GM18858 (cell line): ENCODE results near the gene EDC4.
"Not testable (repeated sequence)": the region's sequence is repeated elsewhere in the genome, so short reads cannot be mapped to it uniquely, and the experiment has no call there.

ENCODE experiments used
- ATAC-seq: cut with Tn5 transposase; IDR thresholded peaks from one replicate; pipeline ENCODE4 v1.9.1; 2021; ENCODE audit not compliant: unreplicated experiment

The EDC4 gene

DNA sequence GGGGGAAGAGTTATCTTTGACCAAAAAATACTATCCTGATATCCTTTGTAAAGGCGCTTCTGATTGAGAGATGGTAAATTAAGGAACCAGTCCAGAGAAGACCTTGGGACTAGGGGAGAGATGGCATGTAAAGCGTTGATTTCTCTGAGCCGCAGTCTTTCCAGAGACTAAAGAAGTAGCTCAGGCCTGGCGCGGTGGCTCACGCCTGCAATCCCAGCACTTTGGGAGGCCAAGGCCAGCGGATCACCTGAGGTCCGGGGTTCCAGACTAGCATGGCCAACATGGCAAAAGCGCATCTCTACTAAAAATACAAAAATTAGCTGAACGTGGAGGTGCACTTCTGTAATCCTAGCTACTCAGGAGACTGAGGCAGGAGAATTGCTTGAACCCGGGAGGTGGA, 24.7 kb upstream of the EDC4 start:
- no peak for ATAC-seq

DNA sequence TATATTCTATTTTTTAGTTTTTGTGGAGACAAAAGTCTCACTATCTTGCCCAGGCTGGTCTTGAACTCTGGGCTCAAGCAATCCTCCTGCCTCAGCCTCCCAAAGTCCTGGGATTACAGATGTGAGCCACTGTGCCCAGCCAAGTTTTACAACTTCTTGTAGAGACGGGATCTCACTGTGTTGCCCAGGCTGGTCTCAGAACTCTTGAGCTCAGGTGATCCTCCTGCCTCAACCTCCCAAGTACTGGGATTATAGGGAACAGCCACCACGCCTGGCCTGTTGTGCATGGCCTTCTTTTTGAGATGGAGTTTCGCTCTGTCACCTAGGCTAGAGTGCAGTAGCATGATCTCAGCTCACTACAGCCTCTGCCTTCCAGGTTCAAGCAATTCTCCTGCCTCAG, 19.2 kb upstream of the EDC4 start:
- ATAC-seq: no peak

DNA sequence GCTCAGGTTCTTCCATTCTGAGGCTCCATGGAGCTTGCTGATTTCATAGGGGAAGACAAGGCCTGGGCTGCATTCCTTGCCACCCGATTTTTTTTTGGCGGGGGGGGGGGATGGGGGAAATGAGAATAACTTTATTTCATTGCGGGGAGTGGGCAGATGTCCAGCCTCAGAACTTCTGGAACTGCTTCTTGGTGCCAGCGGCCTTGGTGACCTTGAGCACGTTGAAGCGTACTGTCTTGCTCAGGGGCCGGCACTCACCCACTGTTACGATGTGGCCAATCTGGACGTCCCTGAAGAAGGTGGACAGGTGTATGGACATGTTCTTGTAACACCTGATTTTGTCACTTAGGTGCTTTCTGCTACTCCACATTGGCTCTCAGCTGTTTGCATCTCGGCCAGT, 17.1 kb upstream of the EDC4 start:
- ATAC-seq: no peak

DNA sequence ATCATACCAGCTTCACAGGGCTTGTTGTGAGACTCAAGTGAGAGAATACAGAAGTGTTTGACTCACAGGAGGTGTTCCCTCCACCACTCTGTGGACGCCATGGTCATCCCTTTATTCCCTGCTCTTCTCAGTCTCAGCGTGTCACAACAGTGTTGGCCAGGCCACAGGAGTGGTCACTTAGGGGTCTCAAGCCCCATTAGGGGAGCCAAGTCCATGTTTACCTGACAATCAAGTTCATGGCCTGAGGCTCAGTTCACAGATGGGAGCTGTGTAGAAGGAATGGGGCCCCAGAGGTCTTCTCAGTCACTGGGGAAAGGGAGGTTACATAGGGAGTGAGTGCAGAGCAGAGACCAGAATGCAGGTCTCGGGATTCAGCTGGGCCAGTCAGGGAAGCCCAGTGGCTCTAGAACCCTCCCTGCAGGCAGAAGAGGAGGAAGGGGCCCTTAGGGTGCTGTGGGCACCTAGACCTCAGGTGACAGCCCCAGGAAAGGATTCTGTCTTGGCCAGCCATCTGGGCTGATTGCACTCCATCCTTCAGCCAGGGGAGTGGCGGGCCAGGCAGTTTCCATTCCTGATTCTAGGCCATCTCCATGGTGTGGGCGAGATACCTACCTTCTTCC, 15.8 kb upstream of the EDC4 start:
- ATAC-seq: no peak

- ATAC-seq: no peak
These were observed 15.2 kb upstream of the EDC4 start for GRCh38 chr16:67857547-67858233.

DNA sequence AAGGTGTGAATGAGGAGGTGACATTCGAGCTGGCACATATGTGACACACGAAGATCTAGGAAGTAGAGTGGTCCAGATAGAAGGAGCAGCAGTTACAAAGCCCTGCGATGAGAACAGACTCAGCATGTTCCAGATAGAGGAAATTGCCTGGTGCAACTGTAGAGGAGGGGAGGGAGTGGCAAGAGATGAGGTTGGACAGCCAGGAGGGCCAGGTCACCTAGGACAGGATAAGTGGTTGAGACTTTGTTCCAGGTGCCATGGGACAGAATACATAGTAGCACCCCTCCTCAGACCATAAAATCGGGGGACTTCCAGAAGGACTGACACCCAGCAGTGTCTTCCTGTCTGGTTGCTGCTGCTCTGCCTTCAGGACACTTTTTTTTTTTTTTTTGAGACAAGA, 14.4 kb upstream of the EDC4 start:
- no peak for ATAC-seq

DNA sequence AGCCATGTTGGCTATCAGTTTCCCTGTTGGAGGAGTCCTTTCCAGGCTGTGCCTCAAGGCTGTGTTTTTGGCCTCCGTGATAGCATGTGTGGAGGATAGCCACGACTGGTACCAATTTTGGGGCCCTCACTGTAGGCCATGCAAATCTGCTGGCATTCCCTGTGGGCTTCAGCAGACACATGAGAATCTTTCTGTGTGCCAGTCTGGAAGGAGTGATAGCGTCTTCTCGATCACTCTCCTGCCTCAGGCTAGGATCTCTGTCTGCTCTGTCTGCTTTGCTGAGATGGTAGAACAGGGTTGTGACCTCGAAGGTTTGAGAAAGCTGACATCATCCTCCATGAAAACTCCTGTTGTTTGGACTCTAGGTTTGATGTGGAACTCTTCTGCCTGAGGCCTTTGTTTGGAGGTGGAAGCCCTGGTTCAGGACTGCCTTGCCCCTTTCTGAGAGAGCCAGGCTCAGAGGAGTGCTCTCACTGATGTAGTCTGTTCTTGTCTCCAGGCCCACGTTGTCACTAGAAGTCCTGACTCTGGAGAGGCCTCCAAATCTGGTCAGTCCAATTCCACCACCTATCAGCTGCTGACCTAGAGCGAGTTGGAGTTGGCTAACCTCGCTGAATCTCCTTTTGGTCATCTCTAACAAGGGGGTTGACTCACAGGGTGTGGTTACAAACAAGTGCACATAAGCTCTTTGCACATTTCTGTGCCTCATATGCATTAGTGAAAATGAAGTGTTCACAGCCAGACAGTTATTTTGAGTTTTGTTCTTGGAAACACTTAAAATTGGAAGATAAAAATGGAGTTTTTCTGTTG, 12.1 kb upstream of the EDC4 start:
- ATAC-seq: no peak

DNA sequence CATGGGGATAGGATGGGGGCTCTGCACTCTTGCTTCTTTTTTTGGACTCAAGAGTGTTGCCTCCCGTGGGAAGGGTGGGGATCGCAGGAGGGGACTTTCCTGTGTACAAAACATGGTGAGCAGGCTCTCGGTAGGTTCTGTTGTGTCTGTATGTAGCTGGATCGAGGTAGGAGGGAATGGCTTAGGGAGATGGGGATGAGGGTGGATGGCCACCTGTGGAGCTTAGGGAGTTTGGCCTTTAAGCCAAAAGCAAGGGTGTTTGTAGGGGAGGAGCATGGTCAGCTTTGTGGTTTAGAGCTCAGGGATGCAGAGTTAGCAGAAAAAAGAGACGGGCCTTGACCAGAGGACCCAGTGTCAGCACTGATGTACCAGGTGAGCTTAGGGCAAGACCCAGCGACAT, 11.0 kb upstream of the EDC4 start:
- no peak for ATAC-seq

GRCh38 chr16:67862623-67863583, 9.9 kb upstream of the EDC4 start:
- no peak for ATAC-seq

DNA sequence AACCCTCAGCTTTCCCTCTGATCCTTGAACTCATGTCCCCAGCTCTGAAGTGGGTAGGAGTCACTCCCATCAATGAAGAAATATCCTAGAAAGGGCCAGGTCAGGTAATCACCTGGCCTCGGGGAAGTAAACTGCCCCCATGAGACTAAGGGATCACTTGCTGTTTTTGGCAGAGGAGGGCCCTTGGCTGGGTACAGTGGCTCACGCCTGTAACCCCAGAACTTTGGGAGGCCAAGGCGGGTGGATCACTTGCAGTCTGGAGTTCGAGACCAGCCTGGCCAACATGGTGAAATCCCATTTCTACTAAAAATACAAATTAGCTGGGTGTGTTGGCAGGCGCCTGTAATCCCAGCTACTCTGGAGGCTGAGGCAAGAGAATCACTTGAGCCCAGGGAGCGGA, 8.8 kb upstream of the EDC4 start:
- not testable (repeated sequence) for ATAC-seq

DNA sequence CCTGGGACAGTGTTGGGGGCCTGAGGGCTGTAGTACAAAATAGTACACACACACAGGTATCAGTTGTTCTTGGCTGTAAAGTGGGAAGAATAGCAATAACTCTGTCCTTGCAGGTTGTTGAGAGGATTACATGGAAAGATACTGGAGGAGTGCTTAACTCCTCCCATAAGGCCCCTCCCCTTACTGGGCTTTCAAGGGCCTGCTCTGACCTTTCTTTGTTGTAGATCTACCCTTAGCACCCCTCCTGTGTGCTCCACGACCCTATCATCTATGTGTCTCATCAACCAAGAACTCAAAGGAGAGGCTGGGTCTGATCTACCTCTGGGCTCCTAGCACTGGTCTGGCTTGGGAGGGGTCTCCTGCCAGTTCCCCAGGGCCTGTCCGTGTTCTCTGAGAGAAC, 8.3 kb upstream of the EDC4 start:
- ATAC-seq: no peak

GRCh38 chr16:67865318-67865717, 7.5 kb upstream of the EDC4 start:
- no peak for ATAC-seq

DNA sequence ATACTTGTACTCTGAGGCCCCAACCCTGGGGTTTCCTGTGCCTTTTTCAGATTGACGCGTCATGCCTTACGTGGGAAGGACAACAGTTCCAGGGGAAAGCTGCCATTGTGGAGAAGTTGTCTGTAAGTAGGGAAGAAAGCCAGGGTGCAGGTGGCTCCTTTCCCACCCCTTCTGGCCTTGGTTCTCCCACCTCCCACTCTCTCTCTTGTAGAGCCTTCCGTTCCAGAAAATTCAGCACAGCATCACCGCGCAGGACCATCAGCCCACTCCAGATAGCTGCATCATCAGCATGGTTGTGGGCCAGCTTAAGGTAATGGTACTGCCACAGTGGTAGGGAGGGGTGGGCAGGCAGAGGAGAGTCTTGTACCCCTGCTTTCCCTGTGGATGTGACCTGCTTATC, 4.6 kb upstream of the EDC4 start:
- ATAC-seq: no peak

DNA sequence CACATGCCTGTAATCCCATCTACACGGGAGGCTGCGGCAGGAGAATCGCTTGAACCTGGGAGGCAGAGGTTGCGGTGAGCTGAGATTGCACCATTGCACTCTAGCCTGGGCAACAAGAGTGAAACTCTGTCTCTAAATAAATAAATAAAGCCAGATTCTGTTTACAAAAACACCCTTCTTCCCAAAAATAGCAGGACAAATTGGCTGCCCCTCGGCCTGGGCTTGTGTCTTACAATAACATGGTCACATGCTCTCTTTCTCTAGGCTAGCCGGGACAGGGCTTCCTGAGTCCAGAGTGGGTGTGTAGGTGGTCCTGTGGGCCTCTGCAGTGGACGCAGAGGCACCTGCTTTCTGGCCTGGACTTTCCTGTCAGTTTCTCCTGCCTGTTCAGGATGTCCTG, 3.2 kb upstream of the EDC4 start:
- ATAC-seq: no peak

GRCh38 chr16:67871256-67871655, 1.6 kb upstream of the EDC4 start:
- ATAC-seq: no peak

GRCh38 chr16:67872131-67872630, 671 bp upstream of the EDC4 start:
- ATAC-seq: no peak

GRCh38 chr16:67873435-67874370, 851 bp downstream of the EDC4 start:
- no peak for ATAC-seq

GRCh38 chr16:67874372-67874771, 1.5 kb downstream of the EDC4 start:
- ATAC-seq: no peak

DNA sequence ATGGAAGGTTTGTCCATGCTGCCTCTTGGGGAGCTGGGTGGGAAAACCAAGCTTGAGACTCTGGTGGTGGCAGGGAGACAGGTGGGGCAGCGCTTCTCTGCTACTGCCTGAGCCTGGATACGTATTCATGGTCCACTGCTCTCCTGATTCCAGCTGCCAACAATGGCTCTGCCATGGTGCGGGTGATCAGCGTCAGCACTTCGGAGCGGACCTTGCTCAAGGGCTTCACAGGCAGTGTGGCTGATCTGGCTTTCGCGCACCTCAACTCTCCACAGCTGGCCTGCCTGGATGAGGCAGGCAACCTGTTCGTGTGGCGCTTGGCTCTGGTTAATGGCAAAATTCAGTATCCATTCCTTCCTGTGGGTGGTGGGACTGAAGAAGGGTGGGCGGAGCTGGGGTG, 4.2 kb downstream of the EDC4 start:
- ATAC-seq: no peak

DNA sequence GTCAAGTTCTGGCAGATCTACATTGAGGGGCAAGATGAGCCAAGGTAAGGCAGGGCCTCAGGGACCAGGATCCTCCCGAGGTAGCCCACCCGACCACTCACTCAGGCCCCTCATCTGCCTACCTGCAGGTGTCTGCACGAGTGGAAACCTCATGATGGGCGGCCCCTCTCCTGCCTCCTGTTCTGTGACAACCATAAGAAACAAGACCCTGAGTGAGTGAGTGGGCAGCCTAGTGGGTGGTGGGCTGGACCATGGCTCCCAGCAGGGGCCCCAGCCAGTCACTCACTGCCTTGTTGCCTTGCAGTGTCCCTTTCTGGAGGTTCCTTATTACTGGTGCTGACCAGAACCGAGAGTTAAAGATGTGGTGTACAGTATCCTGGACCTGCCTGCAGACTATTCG, 5.4 kb downstream of the EDC4 start:
- ATAC-seq: no peak
